Endothelial cell (in vitro differentiated cells): ENCODE data around the gene RPS3. TPM values are rescaled to one million over a fixed set of nuclear protein-coding genes. Genes with fewer than 3 reads are reported as not detected.

Source experiments
- DNase-seq: peaks from one replicate; pipeline ENCODE4 v3.0.0; 2021; ENCODE audit warnings: low spot score
- H3K27ac Mint-ChIP-seq: one replicate; pipeline ENCODE4 v1.8.0; 2021; ENCODE audit warnings: mixed read lengths, inconsistent platforms; ENCODE audit not compliant: unreplicated experiment
- H3K27me3 Mint-ChIP-seq: one replicate; pipeline ENCODE4 v1.8.0; 2021; ENCODE audit warnings: mild to moderate bottlenecking, moderate library complexity, mixed read lengths, inconsistent platforms; ENCODE audit not compliant: unreplicated experiment
- H3K36me3 Mint-ChIP-seq: one replicate; pipeline ENCODE4 v1.8.0; 2021; ENCODE audit warnings: mild to moderate bottlenecking, low read depth, mixed read lengths, inconsistent platforms; ENCODE audit not compliant: unreplicated experiment
- H3K4me1 Mint-ChIP-seq: one replicate; pipeline ENCODE4 v1.8.0; 2021; ENCODE audit warnings: mild to moderate bottlenecking, mixed read lengths, inconsistent platforms; ENCODE audit not compliant: unreplicated experiment
- H3K4me3 Mint-ChIP-seq: one replicate; pipeline ENCODE4 v1.8.0; 2021; ENCODE audit warnings: mild to moderate bottlenecking, mixed read lengths, inconsistent platforms; ENCODE audit not compliant: unreplicated experiment
- H3K9me3 Mint-ChIP-seq: one replicate; pipeline ENCODE4 v1.8.0; 2021; ENCODE audit warnings: mixed read lengths, inconsistent platforms; ENCODE audit not compliant: unreplicated experiment
- CTCF ChIP-seq: fragments of 200-600 bp; sonication (generic); IDR thresholded peaks from one replicate; pipeline ENCODE4 v1.5.0; 2021; ENCODE audit warnings: antibody characterized with exemption; ENCODE audit not compliant: unreplicated experiment
- total RNA-seq: library from RNA; stranded (reverse); fragmentation: NEBNext Ultra II Directional; extraction: Animal tissue kit (Norgen Biotek cat#: 25700); gene quantifications from one replicate; pipeline ENCODE4 v1.2.1, GENCODE V29; 2021; ENCODE audit not compliant: unreplicated experiment

RPS3 gene
- total RNA-seq, 1 donor from 2014 or later, result 3,784 TPM

GRCh38 chr11:75442161-75442885, 43.0 kb downstream of the RPS3 start:
- H3K9me3 Mint-ChIP-seq, result no peaks in the 10 kb centered on the region
- H3K27ac Mint-ChIP-seq, result peak overlapping the region; percentile 48
- DNase-seq, result no peak
- peaks cover 31% of the 10 kb centered on the region for H3K27me3 Mint-ChIP-seq
- H3K4me3 Mint-ChIP-seq, result peak overlapping the region; percentile 47
- no peak for TF ChIP-seq CTCF
- H3K36me3 Mint-ChIP-seq, result peaks cover 62% of the 10 kb centered on the region
- H3K4me1 Mint-ChIP-seq, result peaks cover 31% of the 10 kb centered on the region

GRCh38 chr11:75443043-75443442, 43.7 kb downstream of the RPS3 start:
- H3K4me3 Mint-ChIP-seq, result no peak overlapping the region
- H3K4me1 Mint-ChIP-seq, result peaks cover 31% of the 10 kb centered on the region
- peaks cover 28% of the 10 kb centered on the region for H3K27me3 Mint-ChIP-seq
- H3K9me3 Mint-ChIP-seq, result no peaks in the 10 kb centered on the region
- no peak for DNase-seq
- H3K27ac Mint-ChIP-seq, result no peak overlapping the region
- H3K36me3 Mint-ChIP-seq, result peaks cover 55% of the 10 kb centered on the region
- no peak for TF ChIP-seq CTCF

- H3K9me3 Mint-ChIP-seq, result no peaks in the 10 kb centered on the region
- H3K27ac Mint-ChIP-seq, result peak overlapping the region; percentile 61
- TF ChIP-seq CTCF, result peak; percentile 98
- peak overlapping the region; percentile 79 for H3K4me3 Mint-ChIP-seq
- H3K4me1 Mint-ChIP-seq, result peaks cover 18% of the 10 kb centered on the region
- peaks cover 21% of the 10 kb centered on the region for H3K27me3 Mint-ChIP-seq
- peaks cover 44% of the 10 kb centered on the region for H3K36me3 Mint-ChIP-seq
- peak; percentile 83 for DNase-seq
Measured at GRCh38 chr11:75445315-75445953, 46.1 kb downstream of the RPS3 start.

GRCh38 chr11:75447415-75447814, 48.1 kb downstream of the RPS3 start:
- Mint-ChIP-seq H3K27ac (peak overlapping the region; percentile 18), H3K4me3 (no peak overlapping the region), H3K36me3 (peaks cover 47% of the 10 kb centered on the region), H3K27me3 (peaks cover 31% of the 10 kb centered on the region), H3K9me3 (no peaks in the 10 kb centered on the region), H3K4me1 (peaks cover 24% of the 10 kb centered on the region)
- no peak for DNase-seq
- no peak for TF ChIP-seq CTCF

GRCh38 chr11:75449271-75449670, 50.0 kb downstream of the RPS3 start:
- Mint-ChIP-seq H3K4me3 (no peak overlapping the region), H3K4me1 (peaks cover 27% of the 10 kb centered on the region), H3K36me3 (peaks cover 51% of the 10 kb centered on the region), H3K27me3 (peaks cover 33% of the 10 kb centered on the region), H3K9me3 (no peaks in the 10 kb centered on the region), H3K27ac (peak overlapping the region; percentile 24)
- no peak for TF ChIP-seq CTCF
- DNase-seq, result no peak
